OCI-LY7 (cell line): ENCODE measurements around the gene RMI1. TPM values are rescaled to one million over a fixed set of nuclear protein-coding genes. Genes with fewer than 3 reads are reported as not detected.

ENCODE experiments used
- BruUV-seq: library from RNA; stranded (reverse); fragments of 400-500 nt; replicated peaks from 2 replicates; lab custom pipeline; 2021; lab: Mats Ljungman, UMichigan
- CTCF ChIA-PET: fragments of 300-600 bp; sonication (Branson Sonifier 250); formaldehyde crosslinking; loops from one replicate; lab custom pipeline; 2022; ENCODE audit warnings: antibody characterized with exemption; ENCODE audit not compliant: unreplicated experiment; lab: Charles Lee
- POLR2A ChIA-PET: fragments of 300-600 bp; sonication (Branson Sonifier 250); formaldehyde crosslinking; loops from one replicate; lab custom pipeline; 2022; ENCODE audit warnings: antibody characterized with exemption; lab: Charles Lee
- DNase-seq: peaks from one replicate; pipeline ENCODE4 v3.0.0-alpha.2; 2015; ENCODE audit warnings: low spot score
- H2AFZ ChIP-seq: fragments of 200-600 bp; sonication (generic), shearing (Covaris generic); 2 replicates; pipeline ENCODE4 v1.6.1; 2014; ENCODE audit warnings: mild to moderate bottlenecking, antibody characterized with exemption, low read length, moderate library complexity
- H3K27ac ChIP-seq: fragments of 200-600 bp; sonication (generic); 2 replicates; pipeline ENCODE4 v1.5.1; 2014; ENCODE audit warnings: mixed run types, low read depth, mild to moderate bottlenecking, moderate library complexity, low read length, inconsistent platforms; ENCODE audit not compliant: poor library complexity, severe bottlenecking
- H3K36me3 ChIP-seq: fragments of 200-600 bp; sonication (generic); 2 replicates; pipeline ENCODE4 v1.6.1; 2014; ENCODE audit warnings: mild to moderate bottlenecking, antibody characterized with exemption, low read length, moderate library complexity, mixed read lengths; ENCODE audit not compliant: insufficient read depth
- H3K4me1 ChIP-seq: fragments of 200-600 bp; sonication (generic); 2 replicates; pipeline ENCODE4 v1.5.1; 2014; ENCODE audit warnings: mild to moderate bottlenecking, low read length; ENCODE audit not compliant: insufficient read depth, poor library complexity, severe bottlenecking
- H3K4me2 ChIP-seq: fragments of 200-600 bp; sonication (generic); 2 replicates; pipeline ENCODE4 v1.6.1; 2014; ENCODE audit warnings: mild to moderate bottlenecking, low read length
- H3K4me3 ChIP-seq: fragments of 200-600 bp; sonication (generic); 2 replicates; pipeline ENCODE4 v1.5.1; 2014; ENCODE audit warnings: mild to moderate bottlenecking, low read depth, low read length; ENCODE audit not compliant: poor library complexity, severe bottlenecking
- H3K79me2 ChIP-seq: fragments of 200-600 bp; sonication (generic); 2 replicates; pipeline ENCODE4 v1.6.1; 2016; ENCODE audit warnings: low read depth, mild to moderate bottlenecking, low read length, moderate library complexity, mixed read lengths; ENCODE audit not compliant: insufficient read depth
- H3K9me2 ChIP-seq: fragments of 200-600 bp; sonication (generic); 2 replicates; pipeline ENCODE4 v1.6.1; 2016; ENCODE audit warnings: mild to moderate bottlenecking, low read length, mixed read lengths; ENCODE audit not compliant: insufficient read depth
- H3K9me3 ChIP-seq: fragments of 200-600 bp; sonication (generic); 2 replicates; pipeline ENCODE4 v1.6.1; 2014; ENCODE audit warnings: mild to moderate bottlenecking, mixed run types, low read length, mixed read lengths
- H4K20me1 ChIP-seq: fragments of 200-600 bp; sonication (generic); 2 replicates; pipeline ENCODE4 v1.6.1; 2014; ENCODE audit warnings: mild to moderate bottlenecking, antibody characterized with exemption, low read length, moderate library complexity, mixed read lengths; ENCODE audit not compliant: insufficient read depth
- CTCF ChIP-seq: fragments of 200-600 bp; sonication (generic); conservative IDR thresholded peaks from 2 replicates; pipeline ENCODE4 v1.5.1; 2014; ENCODE audit warnings: mild to moderate bottlenecking, antibody characterized with exemption, low read length, moderate library complexity, mixed read lengths
- EZH2phosphoT487 ChIP-seq: fragments of 200-600 bp; sonication (generic); IDR thresholded peaks from 2 replicates; pipeline ENCODE4 v1.6.1; 2018; ENCODE audit warnings: low read depth, borderline replicate concordance, mild to moderate bottlenecking, mixed run types, antibody characterized with exemption, low read length, moderate library complexity, mixed read lengths
- intact Hi-C: fragments of 100-400 bp; cut with micrococcal nuclease; formaldehyde crosslinking; loops from one replicate; pipeline ENCODE4 v1.10.0; 2022; ENCODE audit not compliant: unreplicated experiment
- total RNA-seq, 2 experiments: library from RNA; depleted of rRNA in 1 of 2; stranded (reverse); fragments of >200 nt in 1 of 2; shearing (Covaris generic) in 1 of 2; gene quantifications; 2 replicates each; pipeline ENCODE4 v1.2.3, GENCODE V29; 2014 to 2022

The RMI1 gene
- total RNA-seq, 2 experiments from 2014 or later: 16.7 to 44.3 TPM

- TF ChIP-seq EZH2phosphoT487 (no peak), CTCF (no peak)
- CTCF ChIA-PET: no interaction called here
- DNase-seq: no peak
- peaks cover 14% of the 10 kb centered on the region; the same call in 1 of the 2 replicates for H3K79me2 ChIP-seq
- BruUV-seq: no TSS peak
- H3K4me2 ChIP-seq: no peak overlapping the region
- peaks cover 84% of the 10 kb centered on the region for H3K36me3 ChIP-seq
- H3K9me3 ChIP-seq: no peaks in the 10 kb centered on the region
- no peaks in the 10 kb centered on the region for H3K4me1 ChIP-seq
- H2AFZ ChIP-seq: no peak overlapping the region
- POLR2A ChIA-PET: interaction anchor here (0.9 to 1.5 kb wide), 3 partner anchors 8 to 20 kb away, joined by 4 to 5 read pairs (median 4); no protein-coding TSS in a partner anchor
- intact Hi-C loops: no loop called here
- H3K9me2 ChIP-seq: no peaks in the 10 kb centered on the region
- H3K27ac ChIP-seq: no peak overlapping the region
- no peak overlapping the region for H3K4me3 ChIP-seq
- no peaks in the 10 kb centered on the region for H4K20me1 ChIP-seq
These were observed 22.6 kb downstream of the RMI1 start for GRCh38 chr9:84003246-84003645.

- H4K20me1 ChIP-seq: no peaks in the 10 kb centered on the region
- no peaks in the 10 kb centered on the region for H3K9me2 ChIP-seq
- H3K36me3 ChIP-seq: peaks cover 44% of the 10 kb centered on the region
- H2AFZ ChIP-seq: no peak overlapping the region
- H3K27ac ChIP-seq: no peak overlapping the region
- TF ChIP-seq EZH2phosphoT487: no peak
- no peak for TF ChIP-seq CTCF
- ChIA-PET POLR2A (interaction anchor here (0.6 kb wide), 1 partner anchor 71 kb away, joined by 3 read pairs; no protein-coding TSS in a partner anchor), CTCF (no interaction called here)
- H3K79me2 ChIP-seq: peaks cover 5% of the 10 kb centered on the region; the same call in 1 of the 2 replicates
- intact Hi-C loops: no loop called here
- no peak overlapping the region for H3K4me2 ChIP-seq
- H3K4me1 ChIP-seq: no peaks in the 10 kb centered on the region
- no peaks in the 10 kb centered on the region for H3K9me3 ChIP-seq
- no TSS peak for BruUV-seq
- H3K4me3 ChIP-seq: no peak overlapping the region
- DNase-seq: no peak
These were observed 27.1 kb downstream of the RMI1 start for GRCh38 chr9:84007662-84008061.

GRCh38 chr9:84024041-84024575 lies 43.5 kb downstream of the RMI1 start:
- Histone ChIP-seq H3K9me2 (no peaks in the 10 kb centered on the region), H2AFZ (no peak overlapping the region), H3K4me1 (no peaks in the 10 kb centered on the region), H3K79me2 (no peaks in the 10 kb centered on the region), H3K4me2 (no peak overlapping the region), H3K4me3 (no peak overlapping the region), H3K27ac (no peak overlapping the region), H3K36me3 (no peaks in the 10 kb centered on the region), H3K9me3 (no peaks in the 10 kb centered on the region), H4K20me1 (no peaks in the 10 kb centered on the region)
- DNase-seq: no peak
- ChIA-PET CTCF (no interaction called here), POLR2A (no interaction called here)
- BruUV-seq: no TSS peak
- TF ChIP-seq EZH2phosphoT487 (no peak), CTCF (no peak)
- intact Hi-C loops: no loop called here
